Hepatocyte (in vitro differentiated cells): Measurements from ENCODE around the gene FAM193A.

Experiments
- EZH2 ChIP-seq: fragments of 200-600 bp; sonication (generic); IDR thresholded peaks from 2 replicates; pipeline ENCODE4 v1.6.1; 2016; ENCODE audit warnings: antibody characterized with exemption, mild to moderate bottlenecking, borderline replicate concordance
- TF ChIP-seq, protein P1 (sequence below): fragments of 200-600 bp; sonication (generic); IDR thresholded peaks from 2 replicates; pipeline ENCODE4 v1.5.1; 2016; ENCODE audit warnings: antibody characterized with exemption, mild to moderate bottlenecking; ENCODE audit not compliant: poor library complexity

DNA sequence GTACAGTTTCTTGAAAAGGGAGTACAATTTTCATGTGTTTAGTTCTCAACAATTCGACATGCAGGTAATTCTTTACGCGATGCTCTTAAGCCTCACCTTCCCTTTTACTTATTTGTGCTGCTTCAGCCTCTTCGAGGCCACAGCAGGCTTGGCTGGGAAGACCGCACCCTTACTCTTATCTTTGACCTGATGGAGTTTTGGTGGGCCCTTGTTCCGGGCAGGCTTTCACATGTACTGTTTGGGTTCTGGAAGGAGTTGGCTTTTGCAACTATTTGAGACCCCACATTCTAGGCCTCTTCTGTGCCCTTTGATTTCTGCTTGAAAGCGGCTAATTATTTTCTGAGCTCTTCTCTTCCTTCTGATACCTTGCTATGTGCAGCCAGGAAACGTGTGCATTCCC lies 60.2 kb downstream of the FAM193A start:
- TF ChIP-seq, protein P1, sequence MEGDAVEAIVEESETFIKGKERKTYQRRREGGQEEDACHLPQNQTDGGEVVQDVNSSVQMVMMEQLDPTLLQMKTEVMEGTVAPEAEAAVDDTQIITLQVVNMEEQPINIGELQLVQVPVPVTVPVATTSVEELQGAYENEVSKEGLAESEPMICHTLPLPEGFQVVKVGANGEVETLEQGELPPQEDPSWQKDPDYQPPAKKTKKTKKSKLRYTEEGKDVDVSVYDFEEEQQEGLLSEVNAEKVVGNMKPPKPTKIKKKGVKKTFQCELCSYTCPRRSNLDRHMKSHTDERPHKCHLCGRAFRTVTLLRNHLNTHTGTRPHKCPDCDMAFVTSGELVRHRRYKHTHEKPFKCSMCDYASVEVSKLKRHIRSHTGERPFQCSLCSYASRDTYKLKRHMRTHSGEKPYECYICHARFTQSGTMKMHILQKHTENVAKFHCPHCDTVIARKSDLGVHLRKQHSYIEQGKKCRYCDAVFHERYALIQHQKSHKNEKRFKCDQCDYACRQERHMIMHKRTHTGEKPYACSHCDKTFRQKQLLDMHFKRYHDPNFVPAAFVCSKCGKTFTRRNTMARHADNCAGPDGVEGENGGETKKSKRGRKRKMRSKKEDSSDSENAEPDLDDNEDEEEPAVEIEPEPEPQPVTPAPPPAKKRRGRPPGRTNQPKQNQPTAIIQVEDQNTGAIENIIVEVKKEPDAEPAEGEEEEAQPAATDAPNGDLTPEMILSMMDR = no peak
- TF ChIP-seq EZH2 = no peak
